ENCODE results near the gene ARPP21.

ARPP21 gene

DNA sequence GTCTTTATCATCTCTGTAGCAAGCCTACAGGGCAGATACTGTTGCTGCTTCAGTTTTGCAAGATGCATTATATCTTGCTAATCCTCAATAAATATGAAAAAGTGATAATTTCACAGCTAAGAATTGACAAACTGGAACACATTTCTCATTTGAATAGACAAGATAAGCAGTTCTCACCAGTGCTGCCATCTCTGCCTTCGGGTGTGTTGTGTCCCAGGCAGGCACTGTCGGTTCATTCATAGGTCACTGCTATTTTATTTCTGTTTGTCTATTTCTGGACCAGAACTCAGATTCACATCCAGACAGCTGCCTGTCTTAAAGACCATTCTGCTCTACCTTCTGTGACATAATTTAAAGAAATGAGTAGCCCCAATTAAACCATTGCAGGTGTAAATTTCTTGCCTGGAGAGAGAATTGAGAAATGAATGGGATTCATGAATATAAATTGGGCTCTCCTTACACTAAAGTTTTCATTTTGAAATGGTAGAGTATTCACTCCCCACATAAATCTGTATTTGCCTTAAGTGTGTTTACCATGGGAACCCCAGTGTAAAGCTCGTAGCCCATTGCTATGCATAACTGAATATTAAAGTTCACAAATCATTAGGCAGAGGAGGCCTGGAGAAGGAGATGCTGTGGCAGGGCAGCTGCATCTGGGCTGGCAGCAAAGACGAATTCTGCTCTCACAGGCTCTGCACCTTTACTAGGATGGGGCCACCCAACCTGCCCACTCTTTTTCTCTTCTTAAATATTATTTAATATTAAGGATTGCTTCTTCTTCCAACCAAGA, 149.9 kb downstream of the ARPP21 start:
- Histone ChIP-seq H3K79me2 (ENCODE audit: insufficient read depth, low read depth) (no peaks in the 10 kb centered on the region), H3K27me3 (ENCODE audit: insufficient read depth, low read depth) (no peaks in the 10 kb centered on the region), H2AFZ (ENCODE audit: low read depth) (no peak overlapping the region), H3K4me3 (IDR thresholded peaks at IDR 0.05; ENCODE audit: insufficient read depth, low read depth, low read length) (no peak overlapping the region), H4K20me1 (ENCODE audit: insufficient read depth) (no peaks in the 10 kb centered on the region), H3K36me3 (ENCODE audit: insufficient read depth) (no peaks in the 10 kb centered on the region), H3K4me2 (no peak overlapping the region), H3K9ac (no peak overlapping the region), H3K27ac (no peak overlapping the region), H3K4me1 (ENCODE audit: low read depth, poor library complexity, severe bottlenecking) (no peaks in the 10 kb centered on the region)
- no peak for TF ChIP-seq CTCF (conservative IDR thresholded peaks at IDR 0.05; ENCODE audit: low read depth, low read length)

DNA sequence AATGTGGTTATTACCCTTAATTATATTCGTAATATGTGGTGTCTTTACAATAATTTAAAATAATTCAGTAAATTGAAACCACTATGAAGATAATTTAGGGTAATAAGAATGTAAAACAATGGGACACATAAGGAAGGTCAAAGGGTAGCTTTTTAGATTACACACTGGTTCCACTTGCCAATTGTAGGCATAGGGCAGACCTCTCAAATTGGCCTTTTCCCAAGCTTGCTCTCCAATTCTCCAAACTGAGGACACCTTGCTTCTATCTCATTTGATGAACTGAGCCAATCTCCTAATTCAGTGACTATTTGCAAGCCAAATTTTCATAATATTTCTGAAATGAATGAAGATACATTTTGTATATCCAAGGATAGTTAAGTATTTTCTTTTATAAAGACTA, 151.4 kb downstream of the ARPP21 start:
- Histone ChIP-seq H3K36me3 (ENCODE audit: insufficient read depth) (no peaks in the 10 kb centered on the region), H3K9ac (no peak overlapping the region)

GRCh38 chr3:35793667-35794066, 154.3 kb downstream of the ARPP21 start:
- no peak overlapping the region for H3K9ac ChIP-seq
- H3K4me1 ChIP-seq (ENCODE audit: low read depth, poor library complexity, severe bottlenecking), result no peaks in the 10 kb centered on the region
- H3K27me3 ChIP-seq (ENCODE audit: insufficient read depth, low read depth), result no peaks in the 10 kb centered on the region
- H3K27ac ChIP-seq, result no peak overlapping the region
- no peaks in the 10 kb centered on the region for H3K79me2 ChIP-seq (ENCODE audit: insufficient read depth, low read depth)
- H3K4me2 ChIP-seq, result no peak overlapping the region
- no peaks in the 10 kb centered on the region for H4K20me1 ChIP-seq (ENCODE audit: insufficient read depth)
- no peak overlapping the region for H3K4me3 ChIP-seq (IDR thresholded peaks at IDR 0.05; ENCODE audit: insufficient read depth, low read depth, low read length)
- TF ChIP-seq CTCF (conservative IDR thresholded peaks at IDR 0.05; ENCODE audit: low read depth, low read length), result no peak
- H2AFZ ChIP-seq (ENCODE audit: low read depth), result no peak overlapping the region
- H3K36me3 ChIP-seq (ENCODE audit: insufficient read depth), result no peaks in the 10 kb centered on the region

More for the DNA sequence above, 151.4 kb downstream of the ARPP21 start:
- H3K4me2 ChIP-seq, result no peak overlapping the region
- no peak overlapping the region for H3K4me3 ChIP-seq (IDR thresholded peaks at IDR 0.05; ENCODE audit: insufficient read depth, low read depth, low read length)
- no peaks in the 10 kb centered on the region for H3K79me2 ChIP-seq (ENCODE audit: insufficient read depth, low read depth)
- no peak overlapping the region for H2AFZ ChIP-seq (ENCODE audit: low read depth)
- no peaks in the 10 kb centered on the region for H3K27me3 ChIP-seq (ENCODE audit: insufficient read depth, low read depth)
- no peak for TF ChIP-seq CTCF (conservative IDR thresholded peaks at IDR 0.05; ENCODE audit: low read depth, low read length)
- H4K20me1 ChIP-seq (ENCODE audit: insufficient read depth), result no peaks in the 10 kb centered on the region
- no peak overlapping the region for H3K27ac ChIP-seq
- H3K4me1 ChIP-seq (ENCODE audit: low read depth, poor library complexity, severe bottlenecking), result no peaks in the 10 kb centered on the region

DNA sequence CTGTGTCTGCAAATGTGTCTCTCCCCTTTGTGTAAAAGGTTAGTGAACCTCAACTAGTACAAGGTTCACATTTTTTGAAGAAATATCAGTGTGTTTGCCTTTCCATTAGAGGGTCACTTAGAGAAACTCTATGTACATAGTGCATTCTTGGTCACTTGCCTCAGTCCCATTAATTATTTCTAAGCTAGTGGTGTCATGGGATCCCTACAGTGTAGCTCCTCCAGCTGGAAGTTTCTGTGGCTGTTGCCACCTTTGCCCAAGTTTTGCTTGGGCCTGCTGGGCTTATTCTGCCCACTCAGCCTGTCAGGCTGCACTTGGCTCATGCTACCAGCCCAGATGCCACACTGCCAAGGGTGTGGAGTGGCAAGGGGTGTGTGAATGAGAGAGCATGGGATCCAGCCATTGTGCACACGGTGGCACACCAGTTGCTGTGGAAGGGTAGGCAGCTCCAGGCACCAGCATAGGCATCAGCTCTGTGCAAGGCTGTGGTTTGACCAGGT, 161.7 kb downstream of the ARPP21 start:
- H2AFZ ChIP-seq (ENCODE audit: low read depth), result no peak overlapping the region
- H3K4me1 ChIP-seq (ENCODE audit: low read depth, poor library complexity, severe bottlenecking), result no peaks in the 10 kb centered on the region
- no peaks in the 10 kb centered on the region for H3K36me3 ChIP-seq (ENCODE audit: insufficient read depth)
- no peak overlapping the region for H3K4me2 ChIP-seq
- H3K9ac ChIP-seq, result no peak overlapping the region
- no peaks in the 10 kb centered on the region for H3K79me2 ChIP-seq (ENCODE audit: insufficient read depth, low read depth)
- TF ChIP-seq CTCF (conservative IDR thresholded peaks at IDR 0.05; ENCODE audit: low read depth, low read length), result no peak
- no peaks in the 10 kb centered on the region for H3K27me3 ChIP-seq (ENCODE audit: insufficient read depth, low read depth)
- no peak overlapping the region for H3K4me3 ChIP-seq (IDR thresholded peaks at IDR 0.05; ENCODE audit: insufficient read depth, low read depth, low read length)
- no peak overlapping the region for H3K27ac ChIP-seq
- H4K20me1 ChIP-seq (ENCODE audit: insufficient read depth), result no peaks in the 10 kb centered on the region

Data from KMS-11 (cell line).